ENCODE data around the gene UPK1A. TPM values are rescaled to one million over a fixed set of nuclear protein-coding genes. Genes with fewer than 3 reads are reported as not detected.

UPK1A gene
- total RNA-seq, result not detected in 2 replicates
- 0.13 TPM in 1 of 2 replicates, not detected in the other for polyA plus RNA-seq
- 0.06 TPM in 1 of 2 replicates, not detected in the other for polyA plus RNA-seq (2011; cell fraction: cytosol; rRNA removed)
- 0.22 TPM in 1 of 2 replicates, not detected in the other for polyA plus RNA-seq (2011; cell fraction: nucleus; rRNA removed)
- not detected in 2 replicates for polyA plus RNA-seq (2012)
- not detected in 2 replicates for polyA minus RNA-seq
- not detected for polyA minus RNA-seq (2011; cell fraction: cytosol; rRNA and poly(A)+ RNA removed)
- polyA minus RNA-seq (2011; cell fraction: nucleus; rRNA and poly(A)+ RNA removed), result not detected in 2 replicates
- Bru-seq, nascent RNA, result percentile 13 among the genes with signal in this experiment
- percentile 25 among the genes with signal in this experiment for BruChase-seq, experiment 1, labeled RNA remaining after a 6-hour chase
- percentile 18 among the genes with signal in this experiment for BruChase-seq, experiment 2, labeled RNA remaining after a 2-hour chase
- long read RNA-seq, result 0 reads

GRCh38 chr19:35666251-35666913, at the start of gene UPK1A:
TSS of gene UPK1A (plus strand) at chr19:35666517. CDS start at chr19:35666813, 296 bp downstream.
- H2AFZ ChIP-seq (ENCODE audit: low read depth, low read length), result no peak within 1 kb of the TSS
- ChIA-PET POLR2A (no interaction called here), CTCF (no interaction called here)
- no peak within 1 kb of the TSS for H3K9ac ChIP-seq (replicated peaks; ENCODE audit: extremely low read depth, insufficient read depth, low read length)
- H3K4me2 ChIP-seq (ENCODE audit: insufficient read depth, low read length), result no peak within 1 kb of the TSS
- no peaks in the 10 kb centered on the region for H4K20me1 ChIP-seq (replicated peaks; ENCODE audit: control insufficient read depth, extremely low read depth, insufficient read depth, low read length)
- no peaks in the 10 kb centered on the region for H3K9me1 ChIP-seq (replicated peaks; ENCODE audit: control insufficient read depth, extremely low read depth, insufficient read depth, low read length)
- intact Hi-C loops (cut with micrococcal nuclease), result no loop called here
- H3K36me3 ChIP-seq (ENCODE audit: control insufficient read depth in 2 of 2, extremely low read depth in 1 of 2, insufficient read depth in 2 of 2, low read length in 2 of 2), result peaks cover 0 to under 1% of the 10 kb centered on the region in 2 experiments
- no peaks in the 10 kb centered on the region for H3K9me3 ChIP-seq (replicated peaks; ENCODE audit: control insufficient read depth, insufficient read depth, low read length)
- H3K4me1 ChIP-seq (ENCODE audit: control insufficient read depth, extremely low read depth, insufficient read depth, low read length), result no peaks in the 10 kb centered on the region
- no peak for FAIRE-seq
- H3K27ac ChIP-seq (ENCODE audit: insufficient read depth, low read depth, low read length), result no peak within 1 kb of the TSS
- BruUV-seq (replicated peaks), result no TSS peak
- TF ChIP-seq POLR2A (IDR thresholded peaks at IDR 0.05; ENCODE audit: low read depth, low read length) (no peak), FOS (IDR thresholded peaks at IDR 0.05; ENCODE audit: borderline replicate concordance, insufficient read depth, low read length) (no peak)
- dilution Hi-C loops (cut with MboI; ENCODE audit: extremely low pct_ligation_motif_present, low sequenced_read_pairs), result no loop called here
- DNase-seq (ENCODE audit: low read depth, low spot score), result no peak
- H3K4me3 ChIP-seq (replicated peaks in 1 of 3; ENCODE audit: insufficient read depth in 1 of 3, low read depth in 1 of 3, low read length in 3 of 3), result no peak within 1 kb of the TSS
- peaks cover 0 to 1% of the 10 kb centered on the region in 2 experiments for H3K27me3 ChIP-seq (ENCODE audit: control insufficient read depth in 2 of 2, insufficient read depth in 2 of 2, low read length in 2 of 2)
- H3K79me2 ChIP-seq (ENCODE audit: control insufficient read depth, insufficient read depth, low read length), result no peaks in the 10 kb centered on the region

- Histone ChIP-seq H4K20me1 (replicated peaks; ENCODE audit: control insufficient read depth, extremely low read depth, insufficient read depth, low read length) (no peaks in the 10 kb centered on the region), H3K4me1 (ENCODE audit: control insufficient read depth, extremely low read depth, insufficient read depth, low read length) (no peaks in the 10 kb centered on the region), H3K27me3 (ENCODE audit: control insufficient read depth in 2 of 2, insufficient read depth in 2 of 2, low read length in 2 of 2) (no peaks in the 10 kb centered on the region), H3K4me3 (replicated peaks in 1 of 3; ENCODE audit: insufficient read depth in 1 of 3, low read depth in 1 of 3, low read length in 3 of 3) (no peak overlapping the region), H3K4me2 (ENCODE audit: insufficient read depth, low read length) (no peak overlapping the region), H3K79me2 (ENCODE audit: control insufficient read depth, insufficient read depth, low read length) (no peaks in the 10 kb centered on the region), H3K9me3 (replicated peaks; ENCODE audit: control insufficient read depth, insufficient read depth, low read length) (no peaks in the 10 kb centered on the region), H3K36me3 (ENCODE audit: control insufficient read depth in 2 of 2, extremely low read depth in 1 of 2, insufficient read depth in 2 of 2, low read length in 2 of 2) (peaks cover 0 to 6% of the 10 kb centered on the region in 2 experiments), H3K9ac (replicated peaks; ENCODE audit: extremely low read depth, insufficient read depth, low read length) (no peak overlapping the region), H3K9me1 (replicated peaks; ENCODE audit: control insufficient read depth, extremely low read depth, insufficient read depth, low read length) (no peaks in the 10 kb centered on the region), H2AFZ (ENCODE audit: low read depth, low read length) (no peak overlapping the region), H3K27ac (ENCODE audit: insufficient read depth, low read depth, low read length) (no peak overlapping the region)
- BruUV-seq (replicated peaks), result no TSS peak
- TF ChIP-seq, protein P1, sequence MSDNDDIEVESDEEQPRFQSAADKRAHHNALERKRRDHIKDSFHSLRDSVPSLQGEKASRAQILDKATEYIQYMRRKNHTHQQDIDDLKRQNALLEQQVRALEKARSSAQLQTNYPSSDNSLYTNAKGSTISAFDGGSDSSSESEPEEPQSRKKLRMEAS (IDR thresholded peaks at IDR 0.05; ENCODE audit: insufficient read depth, insufficient read length), result no peak
- TF ChIP-seq MYC (IDR thresholded peaks at IDR 0.05; ENCODE audit: low read depth, low read length), result no peak
- no peak for TF ChIP-seq CTCF (IDR thresholded peaks at IDR 0.05; ENCODE audit: extremely low read depth in 1 of 2, insufficient read depth in 1 of 2, low read depth in 1 of 2, low read length in 2 of 2)
- TF ChIP-seq POLR2AphosphoS5 (IDR thresholded peaks at IDR 0.05; ENCODE audit: insufficient read depth, low read depth, low read length), result no peak
- TF ChIP-seq GATA2 (IDR thresholded peaks at IDR 0.05; ENCODE audit: insufficient read depth, insufficient read length, low read depth, low read length), result no peak
- no peak for TF ChIP-seq FOS (IDR thresholded peaks at IDR 0.05; ENCODE audit: borderline replicate concordance, insufficient read depth, low read length)
- no peak for TF ChIP-seq POLR2A (IDR thresholded peaks at IDR 0.05; ENCODE audit: low read depth, low read length)
- TF ChIP-seq EZH2 (IDR thresholded peaks at IDR 0.05; ENCODE audit: borderline replicate concordance, low read depth, low read length, severe bottlenecking), result no peak
- no peak for TF ChIP-seq JUN (IDR thresholded peaks at IDR 0.05; ENCODE audit: borderline replicate concordance, insufficient read depth, insufficient read length, low read depth)
- CTCF ChIA-PET, result no interaction called here
- intact Hi-C loops (cut with micrococcal nuclease), result no loop called here
- dilution Hi-C loops (cut with MboI; ENCODE audit: extremely low pct_ligation_motif_present, low sequenced_read_pairs), result no loop called here
- POLR2A ChIA-PET, result no interaction called here
- no peak for DNase-seq (ENCODE audit: low read depth, low spot score)
- FAIRE-seq, result no peak
Observed at GRCh38 chr19:35618857-35619256, 47.5 kb upstream of the UPK1A start.
